D721Med (cell line): ENCODE measurements around the gene SCN4A.
"Not testable (repeated sequence)": the region's sequence is repeated elsewhere in the genome, so short reads cannot be mapped to it uniquely, and the experiment has no call there.

Source experiments
- DNase-seq: peaks from one replicate; pipeline ENCODE4 v3.0.0; 2011; ENCODE audit warnings: low spot score; ENCODE audit not compliant: insufficient read length
- FAIRE-seq: peaks from 2 replicates; lab custom pipeline; 2011; peaks lifted over from hg19 to GRCh38; lab: Jason Lieb, UNC
- TF ChIP-seq, protein P1 (sequence below): IDR thresholded peaks from 2 replicates; pipeline ENCODE4 v1.5.1; 2012; ENCODE audit warnings: mild to moderate bottlenecking, control low read depth; ENCODE audit not compliant: insufficient read depth; ENCODE audit errors: missing control alignments

Gene SCN4A

DNA sequence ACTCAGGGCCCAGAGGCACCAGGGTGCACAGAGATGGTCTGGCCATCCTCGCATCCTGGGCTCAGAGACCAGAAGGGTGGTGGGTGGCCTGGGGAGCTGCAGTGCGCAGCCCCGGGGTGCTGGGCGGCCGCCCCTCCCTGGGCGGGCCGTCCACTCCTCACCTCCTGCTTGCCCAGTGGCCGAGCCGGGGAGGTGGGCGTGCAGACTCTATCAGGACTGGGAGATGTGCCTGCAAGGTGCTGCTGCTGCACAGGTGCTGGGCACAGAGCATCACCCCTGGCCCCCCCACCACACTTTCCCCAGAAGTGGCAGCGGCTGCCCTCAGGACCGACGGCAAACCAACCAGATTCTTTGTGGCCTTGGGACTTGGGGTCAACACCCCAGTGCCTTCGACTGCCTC lies at the start of gene SCN4A:
Gene SCN4A (minus strand): TSS at position 123 of the 400 bp plus-strand sequence. CDS start 77 bp downstream, at position 46.
- no peak for FAIRE-seq
- TF ChIP-seq, protein P1, sequence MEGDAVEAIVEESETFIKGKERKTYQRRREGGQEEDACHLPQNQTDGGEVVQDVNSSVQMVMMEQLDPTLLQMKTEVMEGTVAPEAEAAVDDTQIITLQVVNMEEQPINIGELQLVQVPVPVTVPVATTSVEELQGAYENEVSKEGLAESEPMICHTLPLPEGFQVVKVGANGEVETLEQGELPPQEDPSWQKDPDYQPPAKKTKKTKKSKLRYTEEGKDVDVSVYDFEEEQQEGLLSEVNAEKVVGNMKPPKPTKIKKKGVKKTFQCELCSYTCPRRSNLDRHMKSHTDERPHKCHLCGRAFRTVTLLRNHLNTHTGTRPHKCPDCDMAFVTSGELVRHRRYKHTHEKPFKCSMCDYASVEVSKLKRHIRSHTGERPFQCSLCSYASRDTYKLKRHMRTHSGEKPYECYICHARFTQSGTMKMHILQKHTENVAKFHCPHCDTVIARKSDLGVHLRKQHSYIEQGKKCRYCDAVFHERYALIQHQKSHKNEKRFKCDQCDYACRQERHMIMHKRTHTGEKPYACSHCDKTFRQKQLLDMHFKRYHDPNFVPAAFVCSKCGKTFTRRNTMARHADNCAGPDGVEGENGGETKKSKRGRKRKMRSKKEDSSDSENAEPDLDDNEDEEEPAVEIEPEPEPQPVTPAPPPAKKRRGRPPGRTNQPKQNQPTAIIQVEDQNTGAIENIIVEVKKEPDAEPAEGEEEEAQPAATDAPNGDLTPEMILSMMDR, result no peak
- DNase-seq, result no peak

DNA sequence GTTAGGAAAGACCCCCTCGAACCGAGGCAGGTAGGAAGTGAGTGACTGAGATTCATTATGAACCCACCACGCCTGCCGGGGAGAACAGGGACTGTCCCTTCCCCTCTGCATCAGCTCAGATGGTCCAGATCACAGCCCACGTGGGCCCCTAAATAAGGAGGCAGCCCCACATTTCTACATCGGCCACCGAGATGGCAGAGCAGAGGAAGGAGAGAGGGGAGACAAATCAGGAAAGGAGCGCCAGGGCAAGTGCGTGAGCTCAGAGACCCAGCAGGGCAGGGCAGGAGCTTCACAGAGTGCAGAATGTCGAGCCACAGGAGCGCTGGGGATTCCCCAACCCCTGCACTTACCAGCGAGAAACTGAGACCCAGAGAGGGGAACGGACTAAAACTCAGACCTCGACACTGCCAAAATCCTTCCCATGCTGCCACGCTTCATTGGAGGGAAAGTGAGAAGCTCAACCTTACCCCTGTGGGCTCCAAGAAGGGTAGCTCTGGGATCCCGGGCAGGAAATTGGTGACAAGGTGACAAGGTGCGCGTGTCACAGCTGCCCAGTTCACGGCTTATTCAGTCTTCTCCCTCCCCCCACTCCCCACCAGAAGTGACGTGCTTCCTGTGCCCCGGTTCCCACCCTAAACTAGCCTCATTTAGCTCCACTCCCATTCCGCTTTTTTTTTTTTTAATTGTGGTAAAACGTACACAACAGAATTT lies 47.5 kb upstream of the SCN4A start, which contains the start of gene ICAM2:
Gene ICAM2 (minus strand): TSS at position 578 of the 711 bp plus-strand sequence. CDS start 13,942 bp downstream, outside the sequence.
- FAIRE-seq (no peak), DNase-seq (no peak)
- TF ChIP-seq, protein P1, result no peak

DNA sequence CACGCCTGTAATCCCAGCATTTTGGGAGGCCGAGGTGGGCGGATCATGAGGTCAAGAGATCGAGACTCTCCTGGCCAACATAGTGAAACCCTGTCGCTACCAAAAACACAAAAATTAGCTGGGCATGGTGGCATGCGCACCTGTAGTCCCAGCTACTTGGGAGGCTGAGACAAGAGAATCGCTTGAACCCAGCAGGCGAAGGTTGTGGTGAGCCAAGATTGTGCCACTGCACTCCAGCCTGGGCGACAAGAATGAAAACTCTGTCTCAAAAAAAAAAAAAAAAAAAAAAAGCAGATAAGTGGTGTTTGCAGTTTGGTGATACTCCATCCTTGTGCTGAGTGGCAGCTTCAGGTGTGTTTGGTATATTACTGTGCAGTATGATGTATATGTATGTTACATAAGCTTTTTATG lies 46.8 kb upstream of the SCN4A start:
- DNase-seq, FAIRE-seq: not testable (repeated sequence)

DNA sequence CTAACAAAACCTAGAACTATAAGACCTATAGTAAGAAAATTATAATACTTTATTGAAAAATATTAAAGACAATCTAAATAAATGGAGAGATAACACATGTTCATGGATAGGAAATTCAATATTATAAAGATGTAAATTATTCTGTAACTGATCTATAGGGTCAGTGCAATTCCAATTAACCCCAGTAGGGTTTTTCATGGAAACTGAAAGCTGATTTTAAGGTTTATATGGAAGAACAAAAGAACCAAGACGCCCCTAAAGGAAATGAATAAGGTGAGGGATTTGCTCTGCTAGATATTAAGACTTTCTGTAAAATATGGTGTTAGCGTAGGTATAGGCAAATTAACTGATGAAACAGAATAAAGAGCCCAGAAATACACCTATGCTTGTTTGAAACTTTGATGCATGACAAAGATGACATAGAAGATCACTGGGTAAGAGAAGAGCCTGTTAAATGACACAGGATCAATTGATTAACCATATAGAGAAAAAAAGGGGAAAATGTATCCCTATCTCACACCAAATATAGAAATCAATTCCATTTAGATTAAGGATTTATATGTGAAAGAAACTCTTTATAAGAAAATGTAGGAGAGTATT lies 44.8 kb upstream of the SCN4A start:
- no peak for DNase-seq
- TF ChIP-seq, protein P1, result no peak
- FAIRE-seq, result no peak

DNA sequence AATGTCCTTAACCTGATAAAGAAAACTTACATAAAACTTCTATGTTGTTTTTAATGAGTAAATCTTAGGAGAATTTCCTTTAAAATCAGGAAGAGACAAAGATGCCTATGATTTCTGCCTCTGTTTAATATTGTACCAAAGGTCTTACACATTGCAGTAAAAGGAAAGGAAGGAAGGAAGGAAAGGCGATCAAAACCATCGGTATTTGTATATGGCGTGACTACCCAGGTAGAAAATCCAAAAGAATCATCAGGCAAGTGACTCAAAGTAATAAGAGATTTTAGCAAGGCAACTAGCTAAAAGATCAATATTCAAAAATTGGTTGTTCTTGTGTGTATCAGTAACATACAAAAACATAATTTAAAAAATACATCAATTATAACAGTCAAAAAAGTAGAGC lies 44.3 kb upstream of the SCN4A start:
- TF ChIP-seq, protein P1, result no peak
- DNase-seq (no peak), FAIRE-seq (no peak)

DNA sequence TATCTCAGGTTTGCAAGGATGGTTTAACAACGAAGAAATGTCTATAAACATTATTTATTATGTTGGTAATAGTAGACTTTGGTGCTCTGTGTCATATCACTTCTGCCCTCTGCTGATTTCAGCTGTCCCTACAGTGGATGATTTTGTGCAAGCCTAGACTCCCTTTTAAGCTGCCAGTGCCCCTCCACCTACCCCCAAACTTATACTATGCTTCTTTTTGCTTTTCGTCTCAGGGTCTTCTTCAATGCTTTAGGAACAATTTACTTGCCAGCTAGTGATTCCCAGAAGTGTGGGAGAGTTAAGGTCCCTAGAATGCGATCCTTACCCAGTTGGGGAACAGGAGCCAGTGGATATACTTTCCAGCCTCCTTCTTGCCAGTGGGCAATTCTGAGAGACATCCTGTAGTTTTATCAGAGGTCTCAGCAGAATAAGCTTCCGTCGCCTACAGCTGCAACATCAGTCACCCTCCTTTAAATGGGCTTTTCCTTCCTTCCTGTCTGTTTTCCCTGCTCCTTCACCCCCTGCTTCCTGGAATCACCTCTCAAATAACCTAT lies 43.6 kb upstream of the SCN4A start:
- DNase-seq (no peak), FAIRE-seq (no peak)
- TF ChIP-seq, protein P1, result no peak

DNA sequence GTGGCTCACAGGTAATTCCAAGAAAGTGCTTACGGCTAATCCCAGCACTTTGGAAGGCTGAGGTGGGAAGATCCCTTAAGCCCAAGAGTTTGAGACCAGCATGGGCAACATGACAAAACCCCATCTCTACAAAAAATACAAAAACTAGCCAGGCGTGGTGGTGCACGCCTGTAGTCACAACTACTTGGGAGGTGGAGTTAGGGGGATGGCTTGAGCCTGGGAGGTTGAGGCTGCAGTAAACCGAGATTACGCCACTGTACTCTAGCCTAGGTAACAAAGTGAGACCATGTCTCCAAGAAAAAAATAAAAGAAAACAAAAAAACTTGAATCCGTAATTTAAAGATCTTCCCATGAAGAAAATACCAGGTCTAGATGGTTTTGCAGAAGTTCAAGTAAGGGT lies 42.7 kb upstream of the SCN4A start:
- FAIRE-seq (no peak), DNase-seq (no peak)
- TF ChIP-seq, protein P1, result no peak
